MM.1S (cell line): ENCODE data around the gene ACOXL.

Experiments used
- DNase-seq: peaks from one replicate; pipeline ENCODE4 v3.0.0-alpha.2; 2015
- H2AFZ ChIP-seq: fragments of 300-600 bp; sonication (generic); 2 replicates; pipeline ENCODE4 v1.6.0; 2016; ENCODE audit warnings: antibody characterized with exemption, low read length
- H3F3A ChIP-seq: fragments of 300-600 bp; sonication (generic); 2 replicates; pipeline ENCODE4 v1.6.1; 2016; ENCODE audit warnings: mild to moderate bottlenecking, antibody characterized with exemption, low read length, moderate library complexity, mixed read lengths; ENCODE audit not compliant: insufficient read depth
- H3K27ac ChIP-seq: fragments of 300-600 bp; sonication (generic); 2 replicates; pipeline ENCODE4 v1.5.1; 2016; ENCODE audit warnings: mild to moderate bottlenecking, low read length
- H3K27me3 ChIP-seq: fragments of 300-600 bp; sonication (generic); replicated peaks from 2 replicates; pipeline ENCODE4 v1.6.0; 2016; ENCODE audit warnings: low read length; ENCODE audit not compliant: insufficient read depth
- H3K36me3 ChIP-seq: fragments of 300-600 bp; sonication (generic); replicated peaks from 2 replicates; pipeline ENCODE4 v1.6.1; 2016; ENCODE audit warnings: mild to moderate bottlenecking, low read length, mixed read lengths; ENCODE audit not compliant: insufficient read depth
- H3K4me1 ChIP-seq: fragments of 300-600 bp; sonication (generic); 2 replicates; pipeline ENCODE4 v1.6.1; 2016; ENCODE audit warnings: low read length, mixed read lengths
- H3K4me2 ChIP-seq: fragments of 300-600 bp; sonication (generic); 2 replicates; pipeline ENCODE4 v1.6.0; 2016; ENCODE audit warnings: low read depth, low read length
- H3K4me3 ChIP-seq: fragments of 300-600 bp; sonication (generic); 2 replicates; pipeline ENCODE4 v1.5.1; 2016; ENCODE audit warnings: low read length, mixed read lengths
- H3K79me2 ChIP-seq: fragments of 300-600 bp; sonication (generic); 2 replicates; pipeline ENCODE4 v1.6.1; 2016; ENCODE audit warnings: mixed run types, low read length, mixed read lengths
- H3K9ac ChIP-seq: fragments of 300-600 bp; sonication (generic); 2 replicates; pipeline ENCODE4 v1.6.1; 2016; ENCODE audit warnings: low read length, mixed read lengths
- H3K9me2 ChIP-seq: fragments of 300-600 bp; sonication (generic); replicated peaks from 2 replicates; pipeline ENCODE4 v1.6.1; 2016; ENCODE audit warnings: mild to moderate bottlenecking, low read length, mixed read lengths; ENCODE audit not compliant: insufficient read depth
- H3K9me3 ChIP-seq: fragments of 300-600 bp; sonication (generic); replicated peaks from 2 replicates; pipeline ENCODE4 v1.6.1; 2016; ENCODE audit warnings: mild to moderate bottlenecking, low read length, mixed read lengths; ENCODE audit not compliant: insufficient read depth
- H4K20me1 ChIP-seq: fragments of 300-600 bp; sonication (generic); 2 replicates; pipeline ENCODE4 v1.6.1; 2016; ENCODE audit warnings: mild to moderate bottlenecking, low read length, moderate library complexity, mixed read lengths; ENCODE audit not compliant: insufficient read depth
- CTCF ChIP-seq: fragments of 300-600 bp; sonication (generic); IDR thresholded peaks from 2 replicates; pipeline ENCODE4 v1.5.1; 2016; ENCODE audit warnings: antibody characterized with exemption, low read length, mixed read lengths
- EZH2 ChIP-seq: fragments of 300-600 bp; sonication (generic); optimal IDR thresholded peaks from 2 replicates; pipeline ENCODE3; 2017; ENCODE audit warnings: low read depth, mild to moderate bottlenecking, antibody characterized with exemption, low read length, mixed read lengths
- EZH2phosphoT487 ChIP-seq: fragments of 300-600 bp; sonication (generic); IDR thresholded peaks from 2 replicates; pipeline ENCODE4 v1.6.1; 2018; ENCODE audit warnings: antibody characterized with exemption, low read length

ACOXL gene

DNA sequence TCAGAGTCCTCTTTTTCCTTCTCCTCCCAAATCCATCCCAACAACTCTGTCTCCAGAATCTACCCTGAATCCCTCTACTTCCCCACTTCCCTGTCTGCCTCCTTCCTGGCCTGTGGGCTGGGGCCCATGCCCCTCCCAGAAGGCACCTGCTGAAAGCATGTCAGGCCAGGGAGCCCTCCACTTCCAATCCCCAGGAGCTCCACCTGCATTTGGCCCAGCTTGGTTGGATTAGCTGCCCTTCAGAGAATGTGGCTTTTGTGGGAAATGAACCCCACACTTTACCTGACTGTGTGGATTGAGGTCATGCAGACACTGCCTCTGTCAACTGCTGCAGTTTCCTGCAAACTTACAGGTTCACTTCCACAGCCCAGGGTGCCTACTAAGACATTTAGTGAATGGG, 58.5 kb downstream of the ACOXL start:
- Histone ChIP-seq H3K36me3 (0 out of 2 replicates have a peak, but pooled peaks cover 3% of the 10 kb centered on the region), H3K27me3 (no peaks in the 10 kb centered on the region), H3K27ac (no peak overlapping the region), H3K4me3 (no peak overlapping the region), H3K79me2 (no peaks in the 10 kb centered on the region), H2AFZ (no peak overlapping the region), H3K9ac (no peak overlapping the region), H3K4me1 (no peaks in the 10 kb centered on the region), H3K9me3 (no peaks in the 10 kb centered on the region), H4K20me1 (no peaks in the 10 kb centered on the region), H3F3A (no peaks in the 10 kb centered on the region), H3K9me2 (no peaks in the 10 kb centered on the region), H3K4me2 (no peak overlapping the region)
- no peak for DNase-seq
- TF ChIP-seq CTCF (no peak), EZH2phosphoT487 (no peak), EZH2 (no peak)

DNA sequence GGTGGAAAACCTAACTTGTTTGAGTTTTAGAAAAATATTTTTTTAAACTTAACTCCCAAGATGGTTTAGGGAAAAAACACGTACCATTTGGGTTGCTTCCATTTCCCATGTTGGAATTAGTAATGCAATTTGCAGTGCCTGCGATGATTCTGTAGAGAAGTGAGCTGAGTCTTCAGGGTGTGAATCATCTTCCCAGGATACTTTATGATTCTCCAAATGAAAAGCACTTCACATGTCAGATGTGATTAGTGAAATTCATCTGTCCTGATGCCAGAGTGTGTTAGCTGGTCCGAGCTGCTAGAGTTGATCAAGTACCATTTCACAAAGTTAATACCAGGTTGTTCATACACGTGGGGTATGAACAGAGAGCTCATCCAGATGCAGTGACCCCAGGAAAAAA, 59.1 kb downstream of the ACOXL start:
- Histone ChIP-seq H3K27me3 (no peaks in the 10 kb centered on the region), H3K27ac (no peak overlapping the region), H3K4me3 (no peak overlapping the region), H3K36me3 (0 out of 2 replicates have a peak, but pooled peaks cover 3% of the 10 kb centered on the region), H3K9ac (no peak overlapping the region), H3K9me2 (no peaks in the 10 kb centered on the region), H2AFZ (no peak overlapping the region), H3K9me3 (no peaks in the 10 kb centered on the region), H4K20me1 (no peaks in the 10 kb centered on the region), H3K4me1 (no peaks in the 10 kb centered on the region), H3F3A (no peaks in the 10 kb centered on the region), H3K79me2 (no peaks in the 10 kb centered on the region), H3K4me2 (no peak overlapping the region)
- TF ChIP-seq EZH2phosphoT487 (no peak), EZH2 (no peak), CTCF (no peak)
- DNase-seq = no peak

DNA sequence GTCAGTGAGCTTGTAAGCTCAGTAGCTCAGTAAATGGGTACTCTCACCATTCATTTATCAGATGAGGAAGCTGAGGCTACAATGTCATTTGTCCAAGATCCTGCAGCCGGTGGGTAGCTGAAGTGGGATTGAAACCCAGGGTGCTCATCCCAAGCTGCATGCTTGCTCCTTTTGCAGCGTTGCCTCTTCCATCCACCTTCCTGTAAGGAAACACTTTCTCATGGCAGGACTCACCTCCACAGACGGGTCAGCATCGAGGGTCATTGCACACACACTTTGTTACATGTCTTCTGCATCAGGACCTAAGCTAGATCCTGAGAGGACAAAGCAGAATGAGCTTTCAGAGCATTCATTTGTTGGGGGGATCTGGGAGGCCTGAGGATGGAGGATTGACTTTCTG, 60.7 kb downstream of the ACOXL start:
- Histone ChIP-seq H4K20me1 (no peaks in the 10 kb centered on the region), H3K4me1 (no peaks in the 10 kb centered on the region), H3K27ac (no peak overlapping the region), H3K9me3 (no peaks in the 10 kb centered on the region), H3K36me3 (0 out of 2 replicates have a peak, but pooled peaks cover 3% of the 10 kb centered on the region), H2AFZ (no peak overlapping the region), H3K9ac (no peak overlapping the region), H3F3A (no peaks in the 10 kb centered on the region), H3K4me2 (no peak overlapping the region), H3K9me2 (no peaks in the 10 kb centered on the region), H3K27me3 (no peaks in the 10 kb centered on the region), H3K79me2 (no peaks in the 10 kb centered on the region), H3K4me3 (no peak overlapping the region)
- no peak for DNase-seq
- TF ChIP-seq EZH2 (no peak), CTCF (no peak), EZH2phosphoT487 (no peak)
